Erythroblast (primary cell): ENCODE measurements around the gene SNAI1.

ENCODE experiments used
- GATA1 ChIP-seq: IDR thresholded peaks from 2 replicates; pipeline ENCODE4 v1.6.1; 2011; ENCODE audit warnings: low read depth, mild to moderate bottlenecking, control low read depth, low read length, moderate library complexity
- POLR2A ChIP-seq: IDR thresholded peaks from 2 replicates; pipeline ENCODE4 v1.6.1; 2011; ENCODE audit warnings: mild to moderate bottlenecking, low read length

- TF ChIP-seq POLR2A = no peak
- no peak for TF ChIP-seq GATA1
Observed at GRCh38 chr20:50037123-50037522, 54.3 kb downstream of the SNAI1 start.
